Effector CD8-positive, alpha-beta T cell (primary cell): ENCODE data around the gene SCRG1.

Experiments
- DNase-seq: peaks from one replicate; lab custom pipeline; 2025; lab: John Stamatoyannopoulos, UW
- total RNA-seq, 4 experiments: gene quantifications; one replicate each; lab custom pipeline; 2026; lab: John Stamatoyannopoulos, UW

Gene SCRG1
- total RNA-seq = 0 reads per million in 4 experiments

DNA sequence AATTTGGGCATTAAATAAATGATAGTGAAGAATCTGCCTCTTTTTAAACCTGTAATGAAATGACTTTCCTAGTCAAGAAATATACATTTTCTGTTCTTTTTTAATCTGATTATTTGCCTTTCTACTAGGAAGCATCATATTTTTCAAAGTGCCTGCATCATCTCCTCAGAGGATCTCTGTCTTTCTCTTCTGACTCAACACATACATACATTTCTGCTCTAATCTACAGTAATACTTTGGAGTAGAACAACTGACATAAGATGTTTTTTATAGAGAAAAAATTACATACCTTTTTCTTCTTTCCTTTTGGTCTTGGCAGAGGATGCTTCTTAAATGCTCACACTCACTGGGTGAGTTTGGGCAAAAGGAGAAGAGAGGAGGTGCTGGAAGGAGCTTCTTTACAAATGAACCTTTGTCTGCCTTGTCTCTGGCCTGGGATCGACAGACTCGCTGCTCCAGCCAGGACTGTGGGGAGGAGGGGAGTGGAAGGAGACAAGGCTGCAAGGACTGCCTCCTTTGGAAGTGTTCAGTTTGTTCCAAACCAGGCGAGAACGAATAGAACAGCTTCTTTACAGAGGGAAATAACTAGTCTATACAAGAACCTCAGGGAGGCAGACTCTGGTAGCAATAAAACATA, at the start of gene SCRG1:
TSS of gene SCRG1 (minus strand) at position 338 of the 637 bp plus-strand sequence. CDS start 7,702 bp downstream, outside the sequence.
- DNase-seq = no peak

DNA sequence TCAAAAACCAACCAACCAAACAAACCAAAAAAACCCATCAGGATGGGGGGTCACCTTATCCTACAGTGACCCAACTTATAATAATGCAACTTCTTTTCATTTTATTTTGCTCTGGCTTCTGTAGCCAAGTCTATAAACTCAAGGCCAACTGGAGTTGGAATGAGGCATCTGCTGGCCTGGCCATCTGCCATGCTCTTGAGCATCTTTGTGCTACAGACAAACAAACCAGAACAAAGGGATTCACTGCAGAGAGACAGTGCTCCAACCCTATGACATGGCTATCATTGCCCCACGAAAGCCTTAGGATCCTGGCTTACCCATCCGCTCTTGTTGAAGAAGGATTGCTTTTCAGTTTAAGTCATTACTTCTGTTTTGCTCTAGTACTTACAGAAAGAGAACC, 49.2 kb upstream of the SCRG1 start:
- DNase-seq = no peak

DNA sequence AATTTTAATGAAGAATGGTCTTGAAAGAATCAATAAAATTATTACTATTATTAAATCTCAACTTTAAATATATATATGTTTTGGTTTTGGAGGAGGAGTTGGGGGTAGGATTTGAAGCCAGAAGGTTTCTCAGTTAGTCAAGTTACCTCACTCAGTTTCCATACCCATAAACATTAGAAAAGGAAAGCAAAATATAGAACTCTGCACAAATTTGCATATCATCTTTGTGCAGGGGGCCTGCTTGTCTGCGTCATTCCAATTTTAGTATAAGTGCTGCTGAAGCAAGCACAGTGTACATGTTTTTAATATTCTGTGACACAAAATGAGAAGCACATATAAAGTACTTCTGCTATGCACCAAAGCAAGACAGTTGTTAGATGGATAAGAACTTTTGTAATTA, 47.5 kb upstream of the SCRG1 start:
- DNase-seq = no peak

DNA sequence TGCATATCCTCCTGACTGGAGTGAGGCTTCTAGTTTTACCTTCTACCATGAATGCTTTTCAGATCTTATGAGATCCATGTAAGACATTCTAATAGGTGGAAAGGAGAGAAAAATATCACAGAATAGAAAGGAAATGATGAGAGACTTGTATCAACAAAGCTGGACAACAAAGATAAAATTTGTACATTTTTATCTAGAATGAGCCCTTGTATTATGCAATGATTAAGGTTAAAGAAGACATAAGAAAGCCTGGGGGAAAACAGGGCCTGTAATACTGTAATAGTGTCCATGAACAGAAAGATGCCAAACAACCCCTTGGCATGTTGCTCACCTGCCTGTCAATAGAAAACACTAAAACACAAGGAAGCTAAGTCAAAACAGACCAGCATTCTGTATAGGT, 44.2 kb upstream of the SCRG1 start:
- no peak for DNase-seq

DNA sequence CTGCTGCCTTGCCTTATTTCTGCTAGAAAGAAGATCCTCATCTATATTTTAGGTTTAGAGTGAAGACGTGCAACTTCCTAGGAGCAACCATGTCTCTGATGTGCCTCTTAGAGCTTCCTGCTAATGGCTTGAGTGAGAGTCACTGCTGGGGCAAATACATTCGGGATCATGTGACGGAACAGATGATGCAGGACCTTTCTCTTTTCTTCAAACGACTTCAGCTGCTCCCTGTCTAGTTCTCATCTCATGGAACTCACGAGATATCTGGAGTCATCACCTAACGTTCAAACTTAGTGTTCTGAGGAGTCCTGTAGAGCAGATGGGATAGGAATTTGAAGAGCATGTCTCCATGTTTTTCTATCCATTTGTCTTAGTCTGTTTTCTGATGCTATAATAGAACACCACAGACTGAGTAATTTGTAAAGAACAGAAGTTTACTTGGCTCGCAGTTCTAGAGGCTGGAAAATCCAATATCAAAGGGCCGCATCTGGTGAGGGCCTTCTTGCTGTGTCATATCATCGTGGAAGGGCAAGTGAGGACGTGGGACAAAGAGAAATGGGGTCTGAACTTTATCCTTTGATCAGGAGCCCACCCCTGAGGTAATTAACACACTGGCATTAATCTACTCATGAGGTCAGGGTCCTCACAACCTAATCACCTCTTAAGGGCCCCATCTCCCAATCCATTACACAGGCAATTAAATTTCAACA, 43.5 kb upstream of the SCRG1 start:
- no peak for DNase-seq

DNA sequence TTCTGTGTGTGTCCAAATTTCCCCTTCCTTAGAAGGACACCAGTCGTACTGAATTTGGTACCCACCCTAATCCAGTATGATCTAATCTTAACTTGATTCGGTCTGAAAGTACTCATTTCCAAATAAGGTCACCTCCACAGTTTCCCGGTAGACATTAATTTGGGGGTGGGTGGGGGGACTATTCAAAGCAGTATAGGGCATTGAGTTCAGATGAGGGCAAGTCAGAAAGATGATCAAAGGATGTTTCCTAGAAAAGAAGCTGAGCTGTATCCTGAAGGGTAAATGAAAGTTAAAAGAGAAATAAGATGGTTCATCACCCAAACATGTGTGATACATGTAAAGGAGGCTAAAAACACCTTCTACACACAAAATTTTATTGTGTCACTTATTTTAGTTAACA, 42.0 kb upstream of the SCRG1 start:
- DNase-seq = no peak

DNA sequence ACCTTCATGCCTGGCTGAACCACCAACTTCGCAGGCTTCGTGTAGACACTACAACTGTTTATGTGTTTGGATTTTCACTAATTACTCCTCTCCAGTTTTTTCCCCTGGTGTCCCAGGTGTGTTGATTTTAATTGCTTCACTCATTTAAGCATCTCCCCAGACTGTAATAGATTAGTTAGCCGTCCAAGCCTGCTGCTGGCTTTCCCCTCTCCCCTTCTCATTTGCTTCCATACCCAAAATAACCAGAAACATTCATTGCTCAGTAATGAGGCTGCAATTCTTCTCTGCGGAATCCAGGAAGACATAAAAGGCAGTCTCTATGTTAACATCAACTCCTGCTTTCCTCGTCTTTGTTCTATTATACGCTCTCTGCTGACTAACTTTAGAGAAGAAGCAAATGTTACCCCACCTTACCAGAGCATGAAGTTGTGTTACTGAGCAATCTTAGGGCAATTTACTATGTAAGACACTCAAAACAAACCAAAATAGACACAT, 37.9 kb upstream of the SCRG1 start:
- no peak for DNase-seq

DNA sequence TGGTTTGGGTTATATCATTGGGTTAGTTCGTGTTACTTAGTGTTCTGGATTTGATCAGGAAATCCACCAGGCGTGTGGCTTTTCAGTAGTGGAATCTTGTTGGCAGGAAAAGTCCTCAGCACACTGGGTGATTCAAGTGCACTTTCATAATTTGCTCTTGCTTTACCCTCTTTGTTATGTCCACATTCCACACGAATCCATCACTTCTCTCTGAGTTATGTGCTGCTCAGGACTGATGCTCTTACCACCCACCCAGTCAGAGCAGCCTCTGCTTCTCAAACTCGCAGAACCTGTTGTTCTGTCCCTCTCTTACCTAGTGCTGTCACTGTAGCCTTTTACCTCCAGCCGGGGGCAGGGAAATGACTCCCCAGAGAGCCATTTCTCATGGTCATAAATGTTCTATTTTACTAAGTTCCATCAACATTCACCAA, 37.2 kb upstream of the SCRG1 start:
- no peak for DNase-seq

DNA sequence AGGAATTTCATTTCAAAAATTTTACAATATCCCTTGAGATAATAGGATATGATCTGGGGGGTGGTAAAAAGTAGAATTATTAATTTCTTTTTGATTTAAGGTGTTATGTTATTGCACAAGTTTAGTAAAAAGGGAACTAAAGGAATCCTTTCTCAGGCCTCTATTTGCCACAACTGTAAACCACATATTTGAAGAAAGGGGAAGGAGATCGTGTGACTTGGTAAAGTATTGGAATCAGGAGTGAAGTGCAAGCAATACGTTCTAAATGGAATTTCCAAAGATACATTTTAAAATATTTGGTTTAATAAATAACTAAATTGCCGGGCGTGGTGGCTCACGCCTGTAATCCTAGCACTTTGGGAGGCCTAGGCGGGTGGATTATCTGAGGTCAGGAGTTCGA, 35.3 kb upstream of the SCRG1 start:
- no peak for DNase-seq

DNA sequence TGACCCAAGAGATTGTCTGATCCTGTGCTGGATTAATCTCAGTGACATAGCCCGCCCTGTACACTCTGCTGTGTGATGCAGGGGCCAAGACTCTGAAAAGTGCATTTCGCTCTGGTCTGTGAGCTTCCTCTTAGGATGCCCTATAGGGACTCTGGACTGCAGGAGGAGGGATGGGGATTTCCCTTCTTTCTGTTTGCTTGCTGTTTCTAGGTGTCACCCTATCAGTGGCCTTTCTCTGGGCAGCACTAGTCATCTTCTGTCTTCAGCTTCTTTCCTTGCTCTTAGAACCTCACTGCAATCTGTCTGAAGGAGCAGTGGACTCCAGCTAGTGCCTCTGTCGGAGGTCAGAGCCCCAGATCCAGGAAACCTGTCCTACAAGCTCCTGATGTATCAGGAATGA, 34.5 kb upstream of the SCRG1 start:
- no peak for DNase-seq

DNA sequence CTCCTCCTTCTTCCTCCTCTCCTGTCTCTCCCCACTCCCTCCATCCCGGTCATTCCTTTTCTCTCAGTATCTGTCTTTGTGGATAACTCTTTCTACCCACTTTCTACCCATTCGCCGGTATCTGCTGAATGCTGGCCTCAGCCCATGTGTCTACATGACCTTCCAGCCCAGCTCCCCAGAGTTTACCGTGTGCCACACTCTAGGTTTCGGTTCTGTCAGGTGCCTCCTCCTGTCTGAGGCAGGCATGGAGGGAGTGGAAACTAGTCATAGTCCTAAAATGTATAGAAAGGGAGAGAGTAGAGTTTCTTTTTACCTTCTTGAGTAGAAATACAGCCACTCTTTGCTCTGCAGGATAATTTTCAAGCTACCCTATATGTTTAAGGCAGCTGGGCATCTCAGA, 33.5 kb upstream of the SCRG1 start:
- DNase-seq = no peak

DNA sequence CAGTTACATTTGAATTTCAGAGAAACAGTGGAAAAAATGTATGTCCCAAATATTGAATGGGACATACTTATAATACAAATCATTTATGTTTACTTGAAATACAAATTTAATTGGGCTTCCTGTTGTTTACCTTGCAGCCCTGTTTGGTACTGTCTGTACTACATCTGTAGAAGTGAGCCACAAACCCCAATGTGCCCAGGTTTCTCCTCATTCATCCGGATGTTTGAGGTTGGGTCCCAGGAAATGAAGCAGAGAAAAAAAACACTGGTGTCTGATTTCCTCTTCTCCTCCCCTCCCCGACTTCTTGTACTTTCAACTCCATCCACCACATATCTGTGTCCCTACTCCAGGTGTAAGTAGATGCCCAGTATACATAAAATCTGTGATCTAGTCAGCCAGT, 27.1 kb upstream of the SCRG1 start:
- DNase-seq = no peak

DNA sequence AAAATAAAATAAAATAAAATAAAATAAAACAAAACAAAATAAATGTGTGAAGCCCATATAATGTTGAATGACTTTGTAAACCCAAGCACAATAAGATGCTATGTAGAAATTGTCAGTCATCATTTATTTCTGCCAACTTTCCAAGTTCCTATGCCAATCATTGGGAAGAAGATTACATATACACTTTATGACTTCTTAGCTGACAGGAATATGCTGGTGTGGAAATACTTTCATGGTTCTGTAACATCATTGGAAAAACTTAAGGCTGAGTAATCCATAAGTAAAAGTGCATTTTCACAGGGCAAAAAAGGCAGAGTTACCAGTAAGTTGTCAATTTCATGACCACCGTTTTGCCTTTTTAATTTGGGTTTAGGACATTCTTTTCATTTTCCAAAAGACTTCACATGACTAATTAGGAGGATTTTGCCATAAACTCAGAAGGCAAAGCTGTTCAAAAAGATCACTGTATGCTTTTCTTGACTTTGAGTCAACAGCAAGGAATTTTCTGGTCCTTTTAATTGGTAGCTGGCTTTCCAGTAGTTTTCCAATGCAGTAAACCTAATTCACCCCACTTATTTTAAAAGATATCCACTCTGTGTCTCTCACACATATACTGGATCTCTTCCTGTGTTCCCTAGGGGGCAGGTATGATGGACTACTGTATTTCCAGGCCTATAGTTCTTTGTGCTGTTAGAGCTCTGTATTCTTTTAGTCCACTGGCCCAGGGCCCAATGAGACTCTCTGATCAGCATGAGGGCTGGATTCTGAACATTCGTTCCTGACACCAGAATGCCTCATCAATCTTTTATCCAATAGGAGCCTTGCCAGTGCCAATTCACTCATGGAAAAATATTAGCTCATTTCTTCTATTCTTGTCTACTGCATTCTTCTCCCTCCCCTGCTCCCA, 26.2 kb upstream of the SCRG1 start:
- DNase-seq = no peak

DNA sequence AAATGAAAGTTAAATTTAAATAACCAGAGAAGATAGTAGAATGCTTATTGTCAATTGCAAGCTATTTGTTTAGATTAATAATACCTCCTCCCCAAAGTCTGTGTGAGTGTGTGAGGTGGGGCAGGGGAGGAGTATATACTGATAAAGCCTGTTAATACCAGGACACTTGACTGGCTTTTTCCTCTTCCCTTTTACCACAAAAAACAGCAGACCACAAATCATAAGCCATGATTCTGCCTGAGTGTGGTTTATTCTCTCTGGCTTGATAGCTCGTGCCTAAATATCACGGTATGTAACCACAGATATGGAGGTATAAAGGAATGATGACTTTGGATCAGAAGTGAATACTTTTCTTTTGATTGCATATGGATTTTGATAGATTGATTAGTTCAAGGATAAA, 21.9 kb upstream of the SCRG1 start:
- no peak for DNase-seq

DNA sequence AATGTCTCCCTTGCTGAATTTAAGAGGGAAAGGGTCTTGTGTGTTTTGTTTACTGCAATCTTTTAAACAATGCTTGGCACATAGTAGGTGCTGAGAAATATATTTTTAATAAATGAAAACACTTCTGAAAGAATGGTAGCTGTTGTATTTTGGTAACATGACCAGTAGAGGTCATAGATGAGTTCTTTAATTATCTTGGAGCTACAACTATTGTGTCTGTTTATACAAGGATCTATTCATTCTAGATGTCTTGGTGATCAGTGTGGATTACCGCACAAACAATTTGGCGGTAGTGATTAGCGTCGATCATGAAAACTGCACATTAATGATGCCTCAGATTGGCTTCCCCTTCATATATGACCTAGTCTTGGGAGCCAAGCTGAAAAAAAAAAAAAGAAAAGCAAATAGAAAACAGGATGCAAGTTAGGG, 21.4 kb upstream of the SCRG1 start:
- no peak for DNase-seq

DNA sequence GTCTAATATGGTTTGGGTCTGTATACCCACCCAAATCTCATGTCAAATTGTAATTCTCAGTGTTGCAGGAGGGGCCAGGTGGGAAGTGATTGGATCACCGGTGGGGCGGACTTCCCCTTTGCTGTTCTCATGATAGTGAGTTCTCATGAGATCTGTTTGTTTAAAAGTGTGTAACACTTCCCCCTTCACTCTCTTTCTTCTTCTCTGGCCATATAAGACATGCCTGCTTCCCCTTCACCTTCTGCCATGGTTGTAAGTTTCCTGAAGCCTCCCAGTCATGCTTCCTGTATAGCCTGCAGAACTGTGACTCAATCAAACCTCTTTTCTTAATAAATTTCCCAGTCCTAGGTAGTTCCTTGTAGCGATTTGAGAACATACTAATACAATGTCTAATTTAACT, 19.7 kb upstream of the SCRG1 start:
- no peak for DNase-seq

DNA sequence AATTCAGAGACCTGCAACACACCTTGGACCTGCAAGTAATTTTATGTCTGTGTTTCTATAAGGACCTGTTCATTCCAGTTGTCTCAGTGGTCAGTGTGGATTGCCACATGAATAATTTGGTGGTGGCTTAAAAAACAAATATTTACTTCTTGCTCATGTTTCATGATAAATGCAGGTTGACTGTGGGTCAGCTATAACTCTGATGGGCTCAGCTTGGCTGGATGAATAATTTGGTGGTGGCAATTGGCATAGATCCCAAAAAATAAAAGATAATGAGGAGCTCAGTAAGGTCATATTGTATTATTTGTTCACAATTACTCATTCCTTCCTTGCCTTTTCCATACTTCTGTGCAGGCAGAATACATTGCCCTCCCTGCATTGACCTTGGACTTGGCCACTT, 18.9 kb upstream of the SCRG1 start:
- no peak for DNase-seq

DNA sequence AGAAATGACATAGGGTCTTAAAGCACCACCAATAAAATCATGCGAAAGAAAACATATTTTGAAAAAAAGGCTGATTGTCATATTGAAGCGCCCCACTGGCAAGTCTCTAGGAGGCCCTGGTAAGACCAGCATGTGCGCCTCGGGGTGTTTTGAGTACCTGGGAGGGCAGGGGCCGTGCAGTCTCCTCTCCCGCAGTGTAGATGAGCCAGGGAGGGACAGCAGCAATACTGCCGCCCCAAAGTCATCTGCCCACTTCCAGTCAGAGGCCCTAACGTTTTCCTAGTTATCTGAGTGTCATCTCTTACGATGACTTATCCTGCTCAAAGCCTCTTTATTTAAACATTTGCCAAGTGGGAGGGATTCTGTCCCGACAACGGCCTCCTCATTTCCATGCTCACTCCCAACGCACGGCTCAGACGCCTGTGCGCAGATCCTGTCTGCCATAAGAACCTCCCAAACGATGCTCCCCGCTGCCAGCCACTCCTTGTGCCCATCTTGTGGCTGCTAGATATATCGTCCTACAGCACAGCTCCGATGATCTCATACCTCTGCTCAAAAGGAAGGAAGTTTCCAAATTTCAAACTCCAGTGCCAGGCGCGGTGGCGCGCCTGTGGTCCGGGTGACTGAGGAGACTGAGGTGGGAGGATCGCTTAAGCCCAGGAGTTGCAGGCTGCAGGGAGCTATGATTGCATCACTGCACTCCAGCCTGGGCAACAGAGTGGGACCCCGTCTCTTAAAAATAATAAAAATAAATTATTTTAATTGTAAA, 17.2 kb upstream of the SCRG1 start:
- no peak for DNase-seq

DNA sequence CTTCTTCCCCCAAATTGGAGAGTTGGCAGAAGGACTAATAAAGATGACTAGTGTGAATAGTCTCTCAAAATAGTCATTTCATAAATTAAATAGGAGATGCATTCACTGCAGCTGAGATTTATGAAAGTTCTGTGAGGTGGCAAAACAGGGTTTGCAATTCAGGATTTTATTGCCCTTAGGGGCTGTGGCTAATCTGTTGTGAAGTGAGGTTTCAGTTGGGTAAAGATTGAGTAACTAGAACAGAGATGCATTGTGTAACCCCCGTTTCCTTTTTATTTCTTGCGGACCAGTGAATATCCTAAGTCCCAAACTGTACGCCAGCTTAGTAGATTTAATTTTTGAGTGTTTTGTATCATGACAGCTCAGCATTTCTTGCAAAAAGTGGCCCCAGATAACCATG, 16.2 kb upstream of the SCRG1 start:
- no peak for DNase-seq

DNA sequence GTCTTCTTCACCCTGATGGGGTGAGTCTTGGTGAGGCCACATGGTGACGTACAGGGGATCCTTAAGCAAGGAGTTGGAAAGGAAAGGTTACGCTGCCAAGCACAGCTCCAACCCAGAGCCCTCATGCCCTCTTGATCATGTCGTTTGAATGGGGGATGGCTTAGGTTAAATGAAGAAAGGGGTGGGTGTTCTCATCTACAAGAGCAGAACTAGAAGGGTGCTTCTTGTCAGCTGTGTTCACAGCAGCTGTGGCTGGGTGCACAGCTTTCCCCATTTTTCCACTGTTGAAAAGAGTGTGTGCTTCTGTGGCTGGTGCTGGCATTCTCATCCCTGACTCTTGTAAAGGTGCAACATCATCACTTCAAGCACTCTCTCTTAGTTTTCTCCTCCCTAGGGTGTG, 15.5 kb upstream of the SCRG1 start:
- DNase-seq = no peak

DNA sequence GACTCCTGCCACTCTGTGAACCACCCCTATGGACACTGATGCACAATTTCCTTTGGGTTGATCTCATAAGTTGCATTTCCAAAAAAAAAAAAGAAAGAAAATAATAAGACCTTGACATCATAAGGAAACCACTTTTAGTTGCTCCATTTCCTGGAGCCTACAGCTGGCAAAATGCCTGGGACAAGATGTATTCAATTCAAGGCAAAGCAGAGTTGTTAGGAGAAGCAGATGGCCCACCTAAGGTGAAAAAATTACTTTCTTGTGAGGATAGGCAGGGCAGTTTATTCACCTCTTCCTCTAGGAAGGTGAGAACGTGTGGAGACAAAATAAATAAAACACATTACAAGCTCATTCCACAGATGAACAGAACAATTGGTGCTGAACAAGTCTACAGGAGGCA, 14.1 kb upstream of the SCRG1 start:
- DNase-seq = no peak
